ENCODE results near the gene PDE9A. TPM values are rescaled to one million over a fixed set of nuclear protein-coding genes. Genes with fewer than 3 reads are reported as not detected.

PDE9A gene
- total and polyA plus RNA-seq, 2 donors (not counting 3 experiments of a cell fraction or from before 2014, with no cell fraction given) = 0.28 to 2.2 TPM

- H2AFZ ChIP-seq (ENCODE audit: low read depth, low read length) = no peak overlapping the region
- ChIA-PET CTCF (no interaction called here), POLR2A (no interaction called here)
- H3K4me3 ChIP-seq (replicated peaks in 1 of 3; ENCODE audit: insufficient read depth in 1 of 3, low read depth in 1 of 3, low read length in 3 of 3) = no peak overlapping the region
- no peak overlapping the region for H3K9ac ChIP-seq (replicated peaks; ENCODE audit: extremely low read depth, insufficient read depth, low read length)
- no peaks in the 10 kb centered on the region for H3K79me2 ChIP-seq (ENCODE audit: control insufficient read depth, insufficient read depth, low read length)
- TF ChIP-seq GATA2 (IDR thresholded peaks at IDR 0.05; ENCODE audit: insufficient read depth, insufficient read length, low read depth, low read length) = no peak
- TF ChIP-seq POLR2AphosphoS5 (IDR thresholded peaks at IDR 0.05; ENCODE audit: insufficient read depth, low read depth, low read length) = no peak
- no peak for TF ChIP-seq EZH2 (IDR thresholded peaks at IDR 0.05; ENCODE audit: borderline replicate concordance, low read depth, low read length, severe bottlenecking)
- TF ChIP-seq FOS (IDR thresholded peaks at IDR 0.05; ENCODE audit: borderline replicate concordance, insufficient read depth, low read length) = no peak
- no peak for TF ChIP-seq CTCF (IDR thresholded peaks at IDR 0.05; ENCODE audit: extremely low read depth in 1 of 2, insufficient read depth in 1 of 2, low read depth in 1 of 2, low read length in 2 of 2)
- no peak for TF ChIP-seq JUN (IDR thresholded peaks at IDR 0.05; ENCODE audit: borderline replicate concordance, insufficient read depth, insufficient read length, low read depth)
- TF ChIP-seq MAX (IDR thresholded peaks at IDR 0.05; ENCODE audit: insufficient read depth, insufficient read length) = no peak
- no peak for TF ChIP-seq POLR2A (IDR thresholded peaks at IDR 0.05; ENCODE audit: low read depth, low read length)
- dilution Hi-C loops (cut with MboI; ENCODE audit: extremely low pct_ligation_motif_present, low sequenced_read_pairs) = no loop called here
- no TSS peak for BruUV-seq (replicated peaks)
- no peaks in the 10 kb centered on the region for H4K20me1 ChIP-seq (replicated peaks; ENCODE audit: control insufficient read depth, extremely low read depth, insufficient read depth, low read length)
- H3K9me1 ChIP-seq (replicated peaks; ENCODE audit: control insufficient read depth, extremely low read depth, insufficient read depth, low read length) = no peaks in the 10 kb centered on the region
- H3K4me2 ChIP-seq (ENCODE audit: insufficient read depth, low read length) = no peak overlapping the region
- H3K27me3 ChIP-seq (ENCODE audit: control insufficient read depth in 2 of 2, insufficient read depth in 2 of 2, low read length in 2 of 2) = no peaks in the 10 kb centered on the region
- H3K9me3 ChIP-seq (replicated peaks; ENCODE audit: control insufficient read depth, insufficient read depth, low read length) = no peaks in the 10 kb centered on the region
- H3K4me1 ChIP-seq (ENCODE audit: control insufficient read depth, extremely low read depth, insufficient read depth, low read length) = no peaks in the 10 kb centered on the region
- no peak overlapping the region for H3K27ac ChIP-seq (ENCODE audit: insufficient read depth, low read depth, low read length)
- DNase-seq (ENCODE audit: low read depth, low spot score) (no peak), FAIRE-seq (no peak)
- intact Hi-C loops (cut with micrococcal nuclease) = no loop called here
- H3K36me3 ChIP-seq (ENCODE audit: control insufficient read depth in 2 of 2, extremely low read depth in 1 of 2, insufficient read depth in 2 of 2, low read length in 2 of 2) = no peaks in the 10 kb centered on the region
Measured at GRCh38 chr21:42694751-42695696, 41.6 kb downstream of the PDE9A start.
